Endometrial microvascular endothelial cells (primary cell): Measurements from ENCODE around the gene DHRS12. TPM values are rescaled to one million over a fixed set of nuclear protein-coding genes. Genes with fewer than 3 reads are reported as not detected.

Experiments
- in situ Hi-C: cut with HindIII; loops from 2 replicates; pipeline ENCODE4 v1.10.0; 2017; ENCODE audit warnings: low sequenced_read_pairs, low pct_unique_long_range_greater_than_20kb; ENCODE audit errors: inconsistent ontology term
- total RNA-seq: library from RNA; depleted of rRNA; stranded (reverse); fragments of >200 nt; gene quantifications from one replicate; pipeline ENCODE4 v1.2.3, GENCODE V29; 2015; ENCODE audit errors: inconsistent ontology term

Gene DHRS12
- total RNA-seq, 1 donor from 2014 or later: 2.1 TPM

DNA sequence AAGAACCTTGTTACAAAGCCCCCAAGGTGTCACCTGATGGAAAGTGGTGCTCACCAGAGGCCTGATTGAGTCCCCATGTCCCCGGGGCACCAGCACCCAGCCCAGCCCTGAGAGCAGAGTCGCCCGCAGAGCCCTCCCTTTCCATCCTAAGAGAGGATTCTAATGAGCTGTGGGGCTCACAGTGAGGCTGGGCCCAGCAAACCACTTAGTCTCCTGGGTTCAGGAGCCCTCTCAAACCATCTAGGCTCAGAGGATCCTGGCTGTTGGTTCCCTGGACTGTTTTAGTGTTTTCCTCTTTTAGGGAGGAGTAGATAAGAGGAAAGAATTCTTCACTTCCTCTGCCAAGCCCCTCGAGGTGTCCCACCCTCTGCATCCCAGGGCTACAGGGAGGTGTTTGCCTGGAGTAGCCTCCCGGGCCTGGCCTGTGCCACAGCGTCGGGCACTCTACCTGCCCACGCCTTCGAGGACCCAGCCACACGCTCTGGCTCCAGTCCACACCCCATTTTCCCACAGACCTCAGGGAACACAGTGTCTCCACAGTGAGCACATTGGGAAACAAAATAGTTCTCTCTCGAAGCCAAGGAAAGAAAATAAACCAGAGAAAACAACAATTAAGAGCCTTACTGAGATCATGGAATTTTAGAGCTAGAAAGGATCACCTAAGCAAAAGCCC is 34.4 kb downstream of the DHRS12 start:
- in situ Hi-C loops: no loop called here

DNA sequence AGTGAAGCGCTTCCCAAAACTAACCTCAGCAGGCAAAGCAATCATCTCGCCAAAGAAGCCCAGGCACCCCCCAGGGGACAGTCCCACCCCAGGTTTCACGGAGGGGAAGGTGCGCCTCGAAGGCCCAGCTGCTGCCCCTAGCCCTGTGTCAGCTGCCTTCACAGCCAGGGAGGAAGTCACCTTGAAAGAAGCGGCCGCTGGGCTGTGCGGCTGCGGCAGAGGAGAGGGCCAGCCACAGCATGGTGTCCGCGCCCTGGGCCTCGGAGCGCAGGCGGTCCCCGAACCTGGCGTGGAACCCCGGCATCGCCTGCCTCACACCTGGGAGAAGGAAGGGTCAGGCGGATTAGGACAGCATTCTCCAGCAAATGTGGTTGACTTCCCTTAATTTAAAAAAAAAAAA is 35.0 kb downstream of the DHRS12 start:
- in situ Hi-C loops: no loop called here

DNA sequence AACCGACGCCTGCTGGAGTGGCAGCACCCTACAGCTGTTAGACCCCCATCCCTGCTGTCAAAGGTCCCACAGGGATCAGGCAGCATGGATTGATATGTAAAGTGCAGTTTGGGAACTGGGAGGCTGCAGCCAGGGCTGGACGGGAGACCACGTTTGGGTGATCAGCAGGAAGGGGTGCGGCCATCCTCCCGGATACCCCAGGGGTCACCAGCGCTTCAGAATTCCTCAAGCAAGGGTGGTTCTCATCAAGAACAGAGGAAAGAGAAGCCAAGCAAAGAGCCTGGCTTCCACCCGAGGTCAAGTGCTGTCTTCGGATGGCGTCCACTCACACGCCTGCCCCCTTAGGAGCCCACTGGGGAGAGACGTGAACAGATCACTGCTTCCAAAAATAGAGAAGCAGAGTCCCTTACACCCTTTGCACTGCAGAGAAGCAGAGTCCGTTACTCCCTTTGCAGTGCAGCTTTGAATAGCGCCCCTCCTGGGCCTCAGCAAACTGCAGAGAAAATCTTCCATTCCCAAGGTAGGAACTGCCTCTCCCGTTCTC is 35.5 kb downstream of the DHRS12 start:
- in situ Hi-C loops: no loop called here

DNA sequence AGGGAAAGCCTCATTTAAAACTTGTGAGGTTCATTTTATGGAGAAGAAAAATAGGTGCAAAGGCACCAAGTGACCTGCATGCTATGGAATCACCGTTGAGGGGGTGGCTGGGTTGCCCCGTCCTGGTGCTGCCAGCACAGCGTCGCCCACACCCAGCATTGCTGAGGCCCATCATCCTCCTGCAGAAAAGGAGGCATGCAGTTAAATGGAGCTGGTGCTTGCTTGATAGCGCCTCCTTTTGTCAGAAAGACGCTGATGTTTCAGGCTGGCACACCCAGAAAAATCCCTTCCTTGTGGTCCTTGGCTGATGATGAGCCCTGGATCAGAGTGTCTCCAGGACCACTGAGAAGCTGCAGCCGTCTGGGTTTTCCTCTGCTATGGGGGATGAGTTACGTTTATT is 36.9 kb downstream of the DHRS12 start:
- in situ Hi-C loops: no loop called here

DNA sequence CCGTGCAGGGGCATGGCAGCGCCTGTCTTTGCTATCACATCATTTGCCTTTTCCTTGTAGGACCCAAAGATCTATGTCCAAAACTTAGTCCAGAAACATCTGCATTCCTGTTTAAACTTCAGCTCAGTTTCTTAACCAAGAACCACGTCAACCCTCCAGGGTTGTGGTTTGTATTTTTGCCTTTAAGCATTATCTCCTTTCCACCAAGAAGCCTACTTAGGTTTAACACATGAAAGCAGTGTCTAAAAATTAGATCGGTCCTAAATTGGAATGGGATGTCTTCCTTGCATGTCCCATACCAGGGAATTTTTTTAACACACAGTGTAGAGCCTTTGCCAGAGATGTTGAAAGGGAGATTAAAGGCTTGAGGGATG is 38.8 kb downstream of the DHRS12 start:
- in situ Hi-C loops: no loop called here

DNA sequence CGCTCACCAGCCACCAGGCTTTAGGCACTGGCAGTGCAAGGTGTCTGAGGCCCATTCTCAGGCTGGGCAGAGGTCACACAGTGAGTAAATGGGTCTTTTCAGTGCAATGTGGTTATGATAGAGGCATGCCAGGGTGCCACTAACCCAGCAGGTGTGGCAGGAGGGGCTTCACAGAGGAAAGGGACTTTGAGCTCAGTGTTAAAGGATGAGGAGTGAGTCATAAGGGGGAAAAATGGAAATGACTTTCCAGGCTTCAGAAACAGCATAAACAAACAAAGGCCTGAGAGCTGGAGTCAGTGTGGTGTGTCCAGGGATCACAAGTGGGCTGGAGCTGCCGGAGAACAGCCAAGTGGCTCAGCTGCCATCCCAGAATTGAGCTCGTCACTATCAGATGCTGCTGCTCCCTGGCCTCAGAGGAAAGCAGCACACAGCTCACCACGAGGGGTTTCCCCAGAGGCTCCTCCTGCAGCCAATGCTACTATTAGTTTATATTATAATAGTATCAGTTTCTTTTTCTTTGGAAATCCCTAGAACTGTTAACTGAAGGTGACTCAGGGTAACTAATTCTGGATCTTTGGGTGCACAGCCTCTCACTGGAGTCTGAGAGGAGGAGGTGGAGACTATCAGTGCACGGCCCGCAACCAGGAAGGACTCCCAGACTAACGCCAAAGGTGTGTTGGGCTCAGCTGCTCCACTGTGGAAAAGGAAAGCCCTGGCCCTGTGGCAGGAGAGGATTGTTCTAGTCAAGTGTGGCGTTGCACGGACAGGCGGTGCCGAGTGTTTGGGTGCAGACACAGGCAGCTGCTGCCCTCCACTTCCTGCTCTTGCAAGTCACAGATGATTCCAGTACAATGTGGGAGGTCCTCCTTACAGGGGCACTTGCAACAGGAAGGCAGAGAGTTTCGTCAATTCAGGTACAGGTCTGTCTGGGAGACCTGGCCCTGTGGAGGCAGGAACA is 39.5 kb downstream of the DHRS12 start:
- in situ Hi-C loops: no loop called here

DNA sequence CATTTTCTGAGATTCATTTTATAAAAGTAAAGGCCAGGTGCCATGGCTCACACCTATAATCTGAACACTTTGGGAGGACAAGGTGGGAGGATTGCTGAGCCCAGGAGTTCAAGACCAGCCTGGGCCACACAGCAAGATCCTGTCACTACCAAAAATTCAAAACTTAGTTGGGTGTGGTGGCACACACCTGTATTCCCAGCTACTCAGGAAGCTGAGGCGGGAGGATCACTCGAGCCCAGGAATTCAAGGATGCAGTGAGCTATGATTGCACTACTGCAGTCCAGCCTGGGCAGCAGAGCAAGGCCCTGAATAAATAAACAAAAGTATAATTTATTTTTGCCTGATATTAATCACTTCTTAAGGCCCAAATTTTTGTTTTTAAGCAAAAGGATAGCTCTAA is 40.5 kb downstream of the DHRS12 start:
- in situ Hi-C loops: no loop called here

DNA sequence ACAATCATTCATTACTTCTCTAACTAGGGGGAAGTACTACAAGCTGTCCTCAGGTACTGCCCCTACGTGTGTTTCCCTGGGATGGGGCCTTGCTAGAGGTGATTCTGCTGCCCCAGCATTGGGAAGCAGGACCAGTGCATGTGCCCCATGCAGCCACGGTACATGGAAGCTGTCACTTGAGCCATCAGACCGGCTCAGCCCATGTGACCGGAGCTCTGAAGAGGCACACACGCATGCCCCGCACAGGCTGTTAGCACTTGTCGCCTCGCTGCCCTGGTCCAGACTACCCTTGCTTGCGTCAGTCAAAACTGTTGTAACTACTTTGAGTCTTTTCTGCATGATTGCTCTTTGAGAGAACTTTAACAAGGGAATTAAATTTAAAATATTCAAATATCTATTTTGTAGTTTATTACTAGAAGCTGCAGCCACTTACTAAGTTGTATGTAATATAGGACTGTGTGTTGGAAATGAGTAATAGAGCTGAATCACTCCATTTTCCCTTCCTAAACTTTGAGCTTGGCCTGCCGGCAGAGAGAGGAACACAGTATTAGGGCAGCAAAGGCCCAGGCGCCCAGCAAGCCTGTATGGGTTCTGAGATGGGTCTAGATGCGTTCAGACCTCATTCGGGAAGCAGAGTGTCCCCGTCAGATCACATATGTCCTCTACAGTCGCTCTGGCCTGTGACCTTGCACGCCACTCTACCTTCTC is 42.2 kb downstream of the DHRS12 start:
- in situ Hi-C loops: no loop called here

DNA sequence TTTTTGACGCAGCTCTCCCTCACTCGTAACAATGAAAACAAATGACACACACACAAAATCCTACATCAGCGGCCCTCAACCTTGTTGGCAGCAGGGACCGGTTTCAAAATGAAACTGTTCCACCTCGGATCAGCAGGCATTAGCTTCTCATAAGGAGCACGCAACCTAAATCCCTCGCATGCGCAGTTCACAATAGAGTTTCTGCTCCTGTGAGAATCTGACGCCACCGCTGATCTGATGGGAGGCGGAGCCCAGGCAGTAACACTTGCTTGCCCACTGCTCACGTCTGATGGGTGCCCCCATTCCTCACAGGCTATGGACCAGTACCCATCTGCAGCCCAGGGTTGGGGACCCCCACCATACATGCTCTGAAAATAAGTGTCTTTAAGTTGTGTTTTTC is 43.4 kb downstream of the DHRS12 start:
- in situ Hi-C loops: no loop called here

DNA sequence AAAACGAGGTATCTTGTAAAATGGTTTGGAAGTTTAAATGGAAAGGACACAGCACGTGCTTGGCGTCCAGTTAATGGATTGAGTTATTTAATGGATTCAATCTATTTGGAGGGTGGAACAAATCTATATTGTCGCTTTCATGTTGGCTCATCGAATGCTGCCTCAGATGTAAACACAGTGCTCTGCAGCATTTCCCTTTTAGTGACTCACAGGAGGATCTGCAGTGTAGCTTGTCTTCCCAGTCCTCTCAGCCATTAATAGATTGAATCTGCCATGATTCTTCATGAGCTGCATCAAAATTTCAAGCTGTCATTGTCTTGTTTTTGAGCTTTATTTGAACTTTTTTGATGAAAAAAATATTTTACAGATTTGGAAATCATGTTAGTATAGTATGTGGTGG is 44.7 kb downstream of the DHRS12 start:
- in situ Hi-C loops: no loop called here

DNA sequence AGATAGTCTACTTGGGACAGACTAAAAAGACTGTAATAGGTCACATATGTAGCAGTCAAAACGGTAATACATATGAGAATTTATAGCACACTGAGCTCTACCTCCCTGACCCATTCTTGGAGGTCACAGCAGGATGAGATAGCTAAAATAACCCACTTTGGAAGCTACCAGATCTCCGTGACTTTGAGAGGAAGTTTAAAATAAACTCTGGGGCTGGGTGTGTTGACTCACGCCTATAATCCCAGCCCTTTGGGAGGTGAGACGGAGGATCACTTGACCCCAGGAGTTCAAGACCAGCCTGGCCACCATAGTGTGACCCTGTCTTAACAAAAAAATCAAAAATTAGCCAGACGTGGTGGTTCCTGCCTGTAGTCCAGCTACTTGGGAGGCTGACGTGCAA is 45.3 kb downstream of the DHRS12 start:
- in situ Hi-C loops: no loop called here

DNA sequence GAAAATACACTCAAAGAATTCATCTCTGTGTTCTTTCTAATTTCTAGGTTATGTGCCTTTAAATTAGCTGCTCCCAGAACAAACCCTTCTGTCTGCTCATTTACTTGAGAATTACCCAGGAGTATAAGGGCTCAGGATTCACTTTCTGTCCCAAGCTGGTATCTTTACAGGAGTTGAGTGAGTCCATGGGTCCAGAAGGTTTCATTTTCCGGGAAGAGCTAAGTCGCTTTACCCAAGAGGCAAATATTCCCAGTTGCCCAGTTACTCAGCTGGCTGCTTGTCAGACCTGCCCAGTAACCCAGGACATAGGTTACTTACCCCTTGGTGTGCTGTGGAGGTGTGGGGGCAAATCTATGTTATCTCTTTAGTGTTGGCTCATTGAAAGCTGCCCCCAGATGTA is 47.3 kb downstream of the DHRS12 start:
- in situ Hi-C loops: no loop called here

DNA sequence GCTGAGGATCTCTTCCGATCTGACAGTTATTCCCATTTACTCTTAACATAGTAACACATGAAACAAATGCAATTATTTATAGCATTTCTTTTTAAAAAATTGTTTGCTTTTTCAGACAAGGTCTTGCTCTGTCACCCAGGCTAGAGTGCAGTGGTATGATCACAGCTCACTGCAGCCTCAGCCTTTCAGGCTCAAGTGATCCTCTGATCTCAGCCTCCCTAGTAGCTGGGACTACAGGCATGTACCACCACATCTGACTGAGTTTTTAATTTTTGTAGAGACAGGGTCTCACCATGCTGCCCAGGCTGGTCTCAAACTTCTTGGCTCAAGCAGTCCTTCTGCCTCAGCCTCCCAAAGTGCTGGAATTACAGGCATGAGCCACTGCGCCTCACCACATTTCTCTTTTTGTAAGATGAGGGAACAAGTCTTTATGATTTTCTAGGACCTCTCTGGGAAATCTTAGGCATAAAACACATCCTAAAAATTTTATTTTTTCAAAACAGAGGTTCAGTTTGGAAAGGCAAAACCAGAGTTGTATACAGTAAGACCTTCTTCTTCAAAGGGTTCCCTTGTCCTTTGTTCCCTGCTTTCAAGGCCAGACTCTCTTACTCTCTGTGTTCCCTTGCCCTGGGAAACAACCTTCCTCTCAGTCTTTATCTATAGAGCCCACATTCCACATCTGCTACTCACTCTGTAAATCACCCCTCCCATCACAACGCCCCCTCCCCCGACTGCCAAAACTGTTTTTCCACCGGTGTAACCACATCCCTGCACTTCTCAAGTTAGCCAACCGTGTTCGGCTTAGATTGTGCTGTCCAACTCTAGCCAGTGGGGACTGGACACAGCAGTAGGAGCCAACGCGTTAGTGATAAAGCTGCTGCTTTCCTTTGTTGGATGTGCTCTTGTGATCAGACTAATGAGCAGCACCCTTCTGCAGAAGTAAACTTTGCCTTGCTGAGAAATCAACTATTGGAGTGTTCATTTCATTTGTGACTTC is 56.2 kb downstream of the DHRS12 start:
- in situ Hi-C loops: no loop called here

DNA sequence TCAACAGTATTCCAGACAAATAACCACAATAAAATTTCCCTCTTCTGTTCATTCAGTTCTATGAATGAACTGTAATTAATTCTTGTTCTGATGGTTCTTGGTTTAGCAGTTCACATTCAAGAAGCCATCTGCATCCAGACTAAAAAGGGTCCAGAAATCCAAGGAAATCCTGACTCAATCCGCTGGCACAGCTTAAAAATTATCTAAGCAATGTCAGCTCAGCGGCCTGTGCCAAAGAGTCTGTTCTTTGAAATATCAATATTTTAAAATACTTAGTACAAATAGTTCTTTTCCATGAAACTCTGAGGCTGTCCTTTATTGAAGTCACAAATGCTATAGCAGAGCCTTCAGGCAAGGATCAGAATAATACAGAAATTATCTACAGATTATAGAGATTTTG is 57.2 kb downstream of the DHRS12 start:
- in situ Hi-C loops: no loop called here

DNA sequence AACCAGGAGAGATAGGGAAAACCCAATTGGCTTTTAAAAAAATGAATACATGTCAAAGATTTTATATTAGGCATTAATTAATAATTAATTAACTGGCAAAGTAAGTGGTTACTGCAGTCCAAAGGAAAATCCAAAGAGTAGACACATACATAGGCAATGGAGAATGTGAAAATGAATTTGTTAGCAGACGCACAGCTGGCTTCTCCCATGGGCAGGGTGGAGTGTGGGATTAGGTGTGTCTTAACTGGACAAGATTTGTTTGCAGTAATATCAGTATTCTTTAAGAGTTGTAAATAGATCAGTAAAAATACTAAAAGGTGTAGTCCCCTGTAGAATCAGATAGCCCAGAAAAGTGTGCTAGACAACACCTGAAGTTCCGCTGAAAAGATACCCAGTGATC is 58.7 kb downstream of the DHRS12 start:
- in situ Hi-C loops: no loop called here

DNA sequence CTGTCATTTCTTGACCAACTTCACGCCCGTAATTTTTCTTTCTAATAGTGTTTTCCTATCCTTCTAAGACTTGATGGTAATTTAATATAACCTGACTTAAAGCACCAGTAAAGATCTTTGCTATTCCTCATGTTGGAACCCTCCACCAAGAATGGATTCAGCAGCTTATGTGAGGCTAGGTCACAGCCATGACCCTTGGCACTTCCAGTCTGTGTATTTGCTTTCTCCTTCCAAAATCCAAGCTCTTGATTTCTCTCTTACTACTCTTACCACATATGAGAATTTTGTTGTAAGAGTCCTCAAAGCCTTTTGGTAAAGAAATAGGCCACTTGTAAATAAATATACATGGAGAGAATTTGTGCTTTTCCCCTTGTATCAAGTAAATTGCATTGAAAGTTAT is 61.4 kb downstream of the DHRS12 start:
- in situ Hi-C loops: no loop called here

DNA sequence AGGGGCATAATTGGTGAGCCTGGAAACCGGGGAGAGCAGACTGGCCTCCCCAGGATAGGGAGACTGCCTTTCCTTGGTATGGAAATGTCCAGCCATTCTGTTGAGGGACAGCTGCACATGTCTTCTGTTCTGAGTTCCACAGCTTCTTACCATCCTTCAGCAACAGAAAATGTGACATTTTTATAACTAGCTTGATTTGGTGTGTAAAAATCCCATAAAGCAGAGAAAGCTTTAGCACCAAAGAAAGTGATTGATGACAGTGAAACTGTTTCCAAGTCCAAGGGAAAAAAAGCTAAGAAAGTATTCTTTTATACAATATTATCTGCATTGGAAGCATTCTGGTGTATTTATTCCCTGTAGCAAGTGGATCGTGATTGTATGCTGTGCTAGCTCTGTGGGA is 61.9 kb downstream of the DHRS12 start:
- in situ Hi-C loops: no loop called here

DNA sequence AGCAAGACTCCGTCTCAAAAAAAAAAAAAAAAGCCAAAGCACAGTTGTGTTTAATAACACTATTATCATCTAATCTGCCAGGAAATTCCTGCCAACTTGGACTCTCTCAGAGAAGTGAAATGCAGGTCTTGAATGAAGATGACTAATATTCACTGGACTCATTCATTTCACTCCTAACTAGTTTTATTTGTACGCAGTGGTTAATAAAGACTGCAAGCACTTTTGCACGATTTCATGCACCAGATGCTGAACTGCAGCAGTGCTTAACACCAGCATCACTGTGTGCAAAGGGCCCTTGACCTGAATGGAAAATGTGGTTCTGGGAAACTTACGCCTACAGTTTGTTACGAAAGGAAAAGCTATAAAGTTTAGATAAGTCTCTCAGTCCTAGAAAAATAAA is 63.3 kb downstream of the DHRS12 start:
- in situ Hi-C loops: no loop called here
